Left lung (tissue), 14 donors: ENCODE results near the gene COL16A1. TPM values are rescaled to one million over a fixed set of nuclear protein-coding genes. Genes with fewer than 3 reads are reported as not detected.

Experiments used
- ATAC-seq: fragments of 200-7000 bp; cut with Tn5 transposase; one replicate; pipeline ENCODE4 v1.9.1; 2020; ENCODE audit warnings: moderate library complexity
- DNase-seq, 4 donors: peaks; one replicate each; pipeline ENCODE4 v3.0.0-alpha.2; 2013 to 2020
- H3K27ac ChIP-seq, 2 donors: fragments of 200-600 bp; sonication (generic) in 1 of 2; one replicate each; pipeline versions ENCODE4 v1.5.0 to v1.8.0; 2020 to 2021
- H3K27me3 ChIP-seq, 2 donors: fragments of 200-600 bp; sonication (generic) in 1 of 2; one replicate each; pipeline versions ENCODE4 v1.5.0 to v1.8.0; 2020 to 2021
- H3K36me3 ChIP-seq, 2 donors: fragments of 200-600 bp; sonication (generic) in 1 of 2; one replicate each; pipeline versions ENCODE4 v1.5.0 to v1.8.0; 2020 to 2021
- H3K4me1 ChIP-seq, 2 donors: fragments of 200-600 bp; one replicate each; pipeline ENCODE4 v1.8.0; 2021
- H3K4me3 ChIP-seq, 2 donors: fragments of 200-600 bp; sonication (generic) in 1 of 2; one replicate each; pipeline versions ENCODE4 v1.5.0 to v1.8.0; 2020 to 2021; ENCODE audit warnings: mild to moderate bottlenecking in 1 of 2
- H3K9me3 ChIP-seq, 2 donors: fragments of 200-600 bp; sonication (generic) in 1 of 2; one replicate each; pipeline versions ENCODE4 v1.5.0 to v1.8.0; 2020 to 2021
- intact Hi-C, 2 donors: fragments of 100-400 bp; cut with DNase I; formaldehyde crosslinking; loops; one replicate each; pipeline versions ENCODE4 v1.11.2 to v1.14.2; 2022
- long read RNA-seq, 12 donors: library from polyadenylated mRNA in 2 of 12; unstranded in 2 of 12; transcript quantifications; one replicate each; pipeline ENCODE4 v2.0.0 and lab custom pipeline, GENCODE V29; 2019 to 2026
- polyA plus RNA-seq, 6 donors: library from polyadenylated mRNA; unstranded; fragments of 120-200 nt; gene quantifications; one replicate each; pipeline ENCODE4 v1.2.1, GENCODE V29; 2013; ENCODE audit not compliant: insufficient read length in 6 of 6
- total RNA-seq, 2 donors: library from RNA; stranded (reverse); fragmentation: NEBNext Ultra II Directional; extraction: Animal tissue kit (Norgen Biotek cat#: 25700); gene quantifications; one replicate each; pipeline ENCODE4 v1.2.1, GENCODE V29; 2021
- TF ChIP-seq, protein P1 (sequence below), 2 donors: fragments of 200-600 bp; sonication (generic) in 1 of 2; IDR thresholded peaks; one replicate each; pipeline versions ENCODE4 v1.5.0 to v1.8.0; 2021; ENCODE audit warnings: antibody characterized with exemption in 2 of 2
- donor health status: DM: no; HTN: yes; CAD: no.
- donor health status: DM: no; HTN: no; CAD: no.

Gene COL16A1
- total RNA-seq = 100 to 1,000 TPM in 1 of 2 donors, 10 to 100 TPM in 1; 64.8 to 116 TPM
- 100 to 1,000 TPM; 111 to 177 (median 126) TPM for polyA plus RNA-seq
- long read RNA-seq, donor 1, partial matches to known transcripts = 16 of 16 reads
- long read RNA-seq, donor 1, other reads (novel, unspliced or antisense) = 0 of 16 reads
- long read RNA-seq, donor 2, partial matches to known transcripts = 26 of 28 reads
- long read RNA-seq, donor 2, other reads (novel, unspliced or antisense) = 0 of 28 reads
- long read RNA-seq, donor 3, full-length matches to known transcripts = 1 of 6 reads
- long read RNA-seq, donor 3, partial matches to known transcripts = 5 of 6 reads
- long read RNA-seq, donor 3, other reads (novel, unspliced or antisense) = 0 of 6 reads
- long read RNA-seq, donor 4, partial matches to known transcripts = 10 of 22 reads
- long read RNA-seq, donor 4, other reads (novel, unspliced or antisense) = 12 of 22 reads
- long read RNA-seq, donor 5, full-length matches to known transcripts = 1 of 11 reads
- long read RNA-seq, donor 5, partial matches to known transcripts = 10 of 11 reads
- long read RNA-seq, donor 5, other reads (novel, unspliced or antisense) = 0 of 11 reads
- long read RNA-seq, donor 6, full-length matches to known transcripts = 2 of 7 reads
- long read RNA-seq, donor 6, partial matches to known transcripts = 5 of 7 reads
- long read RNA-seq, donor 6, other reads (novel, unspliced or antisense) = 0 of 7 reads
- long read RNA-seq, donor 7 = 0 reads
- long read RNA-seq, donor 8, full-length matches to known transcripts = 1 of 18 reads
- long read RNA-seq, donor 8, partial matches to known transcripts = 17 of 18 reads
- long read RNA-seq, donor 8, other reads (novel, unspliced or antisense) = 0 of 18 reads
- long read RNA-seq, donor 9 = 0 reads
- long read RNA-seq, donor 10, partial matches to known transcripts = 0 of 4 reads
- long read RNA-seq, donor 10, other reads (novel, unspliced or antisense) = 4 of 4 reads
- long read RNA-seq, donor 11, partial matches to known transcripts = 10 of 11 reads
- long read RNA-seq, donor 11, other reads (novel, unspliced or antisense) = 0 of 11 reads
- long read RNA-seq, donor 12, partial matches to known transcripts = 33 of 33 reads
- long read RNA-seq, donor 12, other reads (novel, unspliced or antisense) = 0 of 33 reads

DNA sequence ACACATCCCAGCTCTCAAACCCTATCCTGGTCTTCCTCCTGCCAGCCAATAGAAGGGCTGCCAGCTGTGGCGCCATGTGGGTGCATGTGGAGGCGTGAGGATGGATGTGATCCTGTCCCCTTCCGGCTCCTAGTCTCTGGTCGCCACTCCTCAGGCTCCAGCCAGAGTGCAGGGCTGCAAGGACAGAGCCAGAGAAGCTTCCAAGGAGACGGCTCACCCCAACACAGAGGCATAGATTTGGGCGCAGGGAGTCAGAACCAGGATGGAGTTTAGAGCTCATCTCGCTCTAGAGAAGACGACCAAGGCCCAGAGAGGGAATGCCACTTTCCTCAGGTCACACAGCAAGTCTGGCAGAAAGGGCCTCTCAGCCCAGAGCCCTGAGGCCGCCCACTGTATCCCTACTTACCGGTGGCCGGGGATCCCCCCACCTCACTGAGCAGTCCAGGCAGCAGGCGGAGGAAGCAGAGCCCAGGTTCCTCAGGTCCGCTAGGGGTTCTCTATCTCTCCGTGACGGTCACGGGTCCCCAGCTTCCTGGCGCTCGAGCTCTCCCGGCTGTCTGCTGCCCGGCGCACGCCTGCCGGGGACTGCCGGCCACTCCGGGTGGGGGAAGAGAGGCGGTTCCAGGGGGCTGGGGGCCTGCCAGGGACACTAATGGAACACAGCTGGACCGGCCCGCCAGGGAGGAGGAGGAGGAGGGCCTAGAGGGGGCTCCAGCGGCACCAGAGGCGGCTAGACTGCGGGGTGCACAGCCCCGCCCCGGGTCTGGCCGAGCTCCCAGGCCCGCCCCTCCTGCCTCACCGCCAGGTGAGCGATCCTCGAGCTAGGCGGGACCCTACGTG is at the start of gene COL16A1:
COL16A1 (minus strand) TSS at position 587 of the 840 bp plus-strand sequence. CDS start 1,824 bp downstream, outside the sequence.
- peaks cover 13 to 17% of the 10 kb centered on the region in 2 donors for H3K4me1 ChIP-seq
- H3K27ac ChIP-seq = peak within 1 kb of the TSS; percentile 58 to 84
- no peaks in the 10 kb centered on the region for H3K9me3 ChIP-seq
- H3K4me3 ChIP-seq = peak within 1 kb of the TSS; percentile 31 to 34
- DNase-seq (peak in 3 of 4 donors; percentile 73 to 93 (median 92)), ATAC-seq (peak; percentile 56)
- intact Hi-C loops = no loop called here
- TF ChIP-seq, protein P1, sequence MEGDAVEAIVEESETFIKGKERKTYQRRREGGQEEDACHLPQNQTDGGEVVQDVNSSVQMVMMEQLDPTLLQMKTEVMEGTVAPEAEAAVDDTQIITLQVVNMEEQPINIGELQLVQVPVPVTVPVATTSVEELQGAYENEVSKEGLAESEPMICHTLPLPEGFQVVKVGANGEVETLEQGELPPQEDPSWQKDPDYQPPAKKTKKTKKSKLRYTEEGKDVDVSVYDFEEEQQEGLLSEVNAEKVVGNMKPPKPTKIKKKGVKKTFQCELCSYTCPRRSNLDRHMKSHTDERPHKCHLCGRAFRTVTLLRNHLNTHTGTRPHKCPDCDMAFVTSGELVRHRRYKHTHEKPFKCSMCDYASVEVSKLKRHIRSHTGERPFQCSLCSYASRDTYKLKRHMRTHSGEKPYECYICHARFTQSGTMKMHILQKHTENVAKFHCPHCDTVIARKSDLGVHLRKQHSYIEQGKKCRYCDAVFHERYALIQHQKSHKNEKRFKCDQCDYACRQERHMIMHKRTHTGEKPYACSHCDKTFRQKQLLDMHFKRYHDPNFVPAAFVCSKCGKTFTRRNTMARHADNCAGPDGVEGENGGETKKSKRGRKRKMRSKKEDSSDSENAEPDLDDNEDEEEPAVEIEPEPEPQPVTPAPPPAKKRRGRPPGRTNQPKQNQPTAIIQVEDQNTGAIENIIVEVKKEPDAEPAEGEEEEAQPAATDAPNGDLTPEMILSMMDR (IDR thresholded peaks at IDR 0.05) = no peak
- peaks cover 17 to 50% of the 10 kb centered on the region in 2 donors for H3K27me3 ChIP-seq
- no peaks in the 10 kb centered on the region for H3K36me3 ChIP-seq

DNA sequence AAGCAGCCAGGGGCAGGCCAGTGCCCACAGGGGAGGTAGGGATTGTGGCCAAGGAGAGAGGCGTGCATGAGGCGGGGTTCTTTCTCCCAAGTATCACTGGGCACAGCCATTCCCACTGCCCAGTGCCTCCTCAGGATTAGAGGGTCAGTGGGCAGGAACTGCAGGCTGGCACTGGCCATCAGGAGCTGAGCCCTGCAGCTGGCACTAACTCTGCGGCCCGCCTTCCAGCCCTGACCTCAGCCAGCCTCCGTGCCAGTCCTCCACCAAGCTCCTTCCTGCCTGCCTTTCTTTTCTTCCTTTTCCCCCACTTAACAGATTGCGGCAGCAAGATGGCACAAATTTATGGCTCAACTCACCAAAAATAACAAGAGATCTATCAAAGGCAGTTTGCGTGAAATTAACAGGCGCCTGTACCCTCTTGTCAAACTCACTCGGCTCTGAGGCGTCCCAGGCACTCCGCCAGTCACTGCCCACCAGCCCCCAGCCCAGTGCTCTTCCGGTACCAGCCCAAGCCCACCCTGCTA is 49.2 kb upstream of the COL16A1 start:
- Histone ChIP-seq H3K9me3 (no peaks in the 10 kb centered on the region), H3K36me3 (no peaks in the 10 kb centered on the region), H3K27me3 (peaks cover 0 to 42% of the 10 kb centered on the region in 2 donors), H3K27ac (no peak overlapping the region), H3K4me3 (no peak overlapping the region), H3K4me1 (no peaks in the 10 kb centered on the region)
- intact Hi-C loops = no loop called here
- no peak for ATAC-seq
- DNase-seq = no peak
- TF ChIP-seq, protein P1 (IDR thresholded peaks at IDR 0.05) = no peak

DNA sequence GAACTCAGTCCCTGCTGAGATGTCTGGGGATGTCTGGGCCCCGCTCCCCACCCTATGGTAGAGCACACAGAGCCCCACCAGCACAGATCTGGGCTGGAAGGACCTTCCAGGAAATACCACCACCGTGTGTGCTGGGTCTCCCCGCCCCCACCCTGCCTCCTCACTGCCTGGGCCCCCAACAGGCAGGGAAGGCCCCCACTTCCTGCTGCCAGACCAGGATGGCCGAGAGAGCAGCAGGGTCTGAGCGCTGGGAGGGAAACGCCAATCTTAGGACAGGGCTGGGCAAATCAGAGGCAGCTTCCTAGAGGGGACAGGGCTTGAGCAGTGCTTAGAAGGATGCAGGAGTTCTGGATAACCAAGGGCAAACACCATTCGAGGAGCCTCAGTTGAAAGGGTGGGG is 48.4 kb upstream of the COL16A1 start:
- TF ChIP-seq, protein P1 (IDR thresholded peaks at IDR 0.05) = no peak
- H3K27ac ChIP-seq = no peak overlapping the region
- no peaks in the 10 kb centered on the region for H3K9me3 ChIP-seq
- H3K4me1 ChIP-seq = no peaks in the 10 kb centered on the region
- DNase-seq = no peak
- H3K27me3 ChIP-seq = peaks cover 0 to 42% of the 10 kb centered on the region in 2 donors
- no peak overlapping the region for H3K4me3 ChIP-seq
- H3K36me3 ChIP-seq = no peaks in the 10 kb centered on the region
- no peak for ATAC-seq
- intact Hi-C loops = no loop called here

DNA sequence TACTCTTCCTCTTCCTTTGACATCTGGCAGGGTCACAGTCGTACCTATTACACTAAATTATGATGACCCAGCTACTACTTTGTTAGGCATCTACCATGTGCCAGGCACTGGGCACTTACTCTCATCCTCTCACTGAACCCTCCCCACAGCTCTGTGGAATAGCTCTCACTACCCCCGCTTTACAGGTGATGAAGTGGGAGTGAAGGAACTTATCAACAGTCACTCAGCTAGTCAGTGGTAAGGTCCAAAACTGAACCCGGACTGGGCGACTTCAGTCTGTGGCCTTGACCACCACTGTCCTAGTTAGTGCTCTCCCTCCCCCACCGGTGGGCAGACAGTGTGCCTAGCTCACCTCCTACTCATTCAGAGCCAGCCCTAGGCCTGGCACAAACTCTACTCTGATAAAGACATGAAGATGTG is 48.0 kb upstream of the COL16A1 start:
- Histone ChIP-seq H3K27ac (no peak overlapping the region), H3K9me3 (no peaks in the 10 kb centered on the region), H3K4me1 (no peaks in the 10 kb centered on the region), H3K27me3 (peaks cover 0 to 42% of the 10 kb centered on the region in 2 donors), H3K4me3 (no peak overlapping the region), H3K36me3 (no peaks in the 10 kb centered on the region)
- TF ChIP-seq, protein P1 (IDR thresholded peaks at IDR 0.05) = no peak
- intact Hi-C loops = no loop called here
- DNase-seq (no peak), ATAC-seq (no peak)
